Measurements from ENCODE around the gene LDB2.
A peak's percentile ranks its signal among the peaks of the same experiment; 100 is the strongest.
"Not testable (repeated sequence)": the region's sequence is repeated elsewhere in the genome, so short reads cannot be mapped to it uniquely, and the experiment has no call there.

The LDB2 gene

GRCh38 chr4:16532240-16532970 is 366.0 kb downstream of the LDB2 start:
- no peak overlapping the region for H3K4me3 ChIP-seq (replicated peaks in 1 of 2; ENCODE audit: low read depth in 2 of 2, low read length in 2 of 2)
- no peak for TF ChIP-seq CTCF (IDR thresholded peaks at IDR 0.05; ENCODE audit: low read depth, low read length)
- peak; percentile 87 to 95 for DNase-seq (ENCODE audit: low read depth in 2 of 2)

- H3K4me3 ChIP-seq (replicated peaks in 1 of 2; ENCODE audit: low read depth in 2 of 2, low read length in 2 of 2) = no peak overlapping the region
- TF ChIP-seq CTCF (IDR thresholded peaks at IDR 0.05; ENCODE audit: low read depth, low read length) = no peak
- DNase-seq (ENCODE audit: low read depth in 2 of 2) = peak; percentile 29 to 72
Observed at GRCh38 chr4:16530688-16531635, 367.5 kb downstream of the LDB2 start.

GRCh38 chr4:16524911-16525554 is 373.4 kb downstream of the LDB2 start:
- DNase-seq (ENCODE audit: low read depth in 2 of 2) = peak; percentile 51 to 93
- no peak for TF ChIP-seq CTCF (IDR thresholded peaks at IDR 0.05; ENCODE audit: low read depth, low read length)
- no peak overlapping the region for H3K4me3 ChIP-seq (replicated peaks in 1 of 2; ENCODE audit: low read depth in 2 of 2, low read length in 2 of 2)

- no peak for TF ChIP-seq CTCF (IDR thresholded peaks at IDR 0.05; ENCODE audit: low read depth, low read length)
- DNase-seq (ENCODE audit: low read depth in 2 of 2) = no peak
- no peak overlapping the region for H3K4me3 ChIP-seq (replicated peaks in 1 of 2; ENCODE audit: low read depth in 2 of 2, low read length in 2 of 2)
Observed at GRCh38 chr4:16524406-16524805, 374.0 kb downstream of the LDB2 start.

- DNase-seq (ENCODE audit: low read depth in 2 of 2); H3K4me3 ChIP-seq (replicated peaks in 1 of 2; ENCODE audit: low read depth in 2 of 2, low read length in 2 of 2): not testable (repeated sequence)
Observed at GRCh38 chr4:16523526-16523925, 374.9 kb downstream of the LDB2 start.

GRCh38 chr4:16521156-16521915 is 377.1 kb downstream of the LDB2 start:
- TF ChIP-seq CTCF (IDR thresholded peaks at IDR 0.05; ENCODE audit: low read depth, low read length) = no peak
- DNase-seq (ENCODE audit: low read depth in 2 of 2) = no peak

More at GRCh38 chr4:16521156-16521915, 377.1 kb downstream of the LDB2 start:
- H3K4me3 ChIP-seq (replicated peaks in 1 of 2; ENCODE audit: low read depth in 2 of 2, low read length in 2 of 2) = no peak overlapping the region
